ENCODE measurements around the gene RGPD8. TPM values are rescaled to one million over a fixed set of nuclear protein-coding genes. Genes with fewer than 3 reads are reported as not detected.

Gene RGPD8
- polyA plus RNA-seq, 1 of the 3 experiments (the other 2 are of a cell fraction): 0.76 TPM

DNA sequence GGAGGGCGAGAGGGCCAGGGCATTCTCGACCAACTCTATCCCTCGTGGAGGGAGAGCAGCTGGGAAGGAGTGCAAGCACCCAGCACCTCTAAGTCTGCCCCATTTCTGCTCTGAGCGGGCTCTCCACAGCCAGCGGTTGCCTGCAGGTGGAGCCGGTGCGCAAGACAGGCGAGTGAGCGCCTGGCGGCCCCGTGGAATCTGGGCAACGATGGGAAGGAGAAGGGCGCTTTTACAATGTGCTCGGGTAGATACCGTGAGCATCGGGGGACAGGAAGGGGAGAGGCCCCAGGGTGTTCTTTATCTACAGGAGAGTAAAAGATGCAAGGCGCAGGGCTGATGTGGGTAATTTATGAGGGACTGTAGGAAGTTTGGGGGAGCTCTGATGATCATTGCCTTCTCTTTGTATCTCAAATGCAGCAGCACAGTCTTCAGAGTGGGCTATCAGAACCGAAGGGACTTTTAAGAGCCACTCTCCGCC lies 47.6 kb upstream of the RGPD8 start:
- WGBS (ENCODE audit: low lambda C conversion rate): 1% methylated on average over 14 of the region's 19 CpGs
- POLR2A ChIA-PET: interaction anchor here (1.3 kb wide), 2 partner anchors 102 to 596 kb away, joined by 4 to 6 read pairs; no protein-coding TSS in a partner anchor
- Histone ChIP-seq H3K9me3 (no peaks in the 10 kb centered on the region), H2AFZ (ENCODE audit: low read depth) (peak overlapping the region; percentile 91), H3K9ac (peak overlapping the region; percentile 77), H3K27me3 (ENCODE audit: insufficient read depth) (no peaks in the 10 kb centered on the region), H3K79me2 (ENCODE audit: insufficient read depth) (peaks cover 38% of the 10 kb centered on the region), H3K4me3 (ENCODE audit: low read depth in 2 of 2, low read length in 1 of 2) (peak overlapping the region; percentile 81 to 89), H3K27ac (ENCODE audit: low read depth in 2 of 2, low read length in 1 of 2) (peak overlapping the region; percentile 75 to 90), H3K9me2 (no peaks in the 10 kb centered on the region), H3K4me1 (ENCODE audit: control insufficient read depth in 1 of 2, insufficient read depth in 2 of 2, low read depth in 1 of 2, low read length in 1 of 2) (peaks cover 13 to 17% of the 10 kb centered on the region in 2 experiments; a peak in 3 of 4 replicates), H4K20me1 (ENCODE audit: insufficient read depth) (peaks cover 4% of the 10 kb centered on the region; the same call in 1 of the 2 replicates), H3F3A (replicated peaks; ENCODE audit: insufficient read depth) (peaks cover 30% of the 10 kb centered on the region), H3K4me2 (peak overlapping the region; percentile 98), H3K36me3 (replicated peaks in 1 of 2; ENCODE audit: control insufficient read depth in 1 of 2, insufficient read depth in 2 of 2, low read length in 1 of 2) (peaks cover 3 to 6% of the 10 kb centered on the region in 2 experiments)
- TF ChIP-seq MEF2A (IDR thresholded peaks at IDR 0.05; ENCODE audit: borderline replicate concordance, low read depth) (no peak), NRF1 (IDR thresholded peaks at IDR 0.05; ENCODE audit: low read depth, low read length) (peak; percentile 25; the same call in 1 of the 2 replicates), GATA2 (CRISPR knock-in tag; IDR thresholded peaks at IDR 0.05) (peak; percentile 38; the same call in 1 of the 2 replicates), TEAD4 (IDR thresholded peaks at IDR 0.05; ENCODE audit: borderline replicate concordance, insufficient read depth) (no peak), RFX5 (IDR thresholded peaks at IDR 0.05; ENCODE audit: low read length) (no peak), EZH2phosphoT487 (IDR thresholded peaks at IDR 0.05; ENCODE audit: borderline replicate concordance, low read depth) (no peak), POLR2AphosphoS5 (IDR thresholded peaks at IDR 0.05; ENCODE audit: low read depth, low read length) (peak; percentile 26; the same call in 1 of the 2 replicates), RCOR1 (IDR thresholded peaks at IDR 0.05; ENCODE audit: low read length) (peak; percentile 18; the same call in 1 of the 2 replicates), SIN3A (IDR thresholded peaks at IDR 0.05; ENCODE audit: borderline replicate concordance, low read depth, low read length) (peak; percentile 59; the same call in 1 of the 2 replicates), TAF1 (IDR thresholded peaks at IDR 0.05; ENCODE audit: borderline replicate concordance, low read depth, low read length) (no peak; the same call in 1 of the 2 replicates), JUND (IDR thresholded peaks at IDR 0.05) (no peak), ZBTB33 (IDR thresholded peaks at IDR 0.05; ENCODE audit: borderline replicate concordance, low read depth) (no peak), RAD21 (IDR thresholded peaks at IDR 0.05; ENCODE audit: low read length) (peak; percentile 80), SMC3 (IDR thresholded peaks at IDR 0.05; ENCODE audit: low read depth, low read length) (peak; percentile 89), CHD2 (IDR thresholded peaks at IDR 0.05; ENCODE audit: low read length, partially characterized antibody) (peak; percentile 31)
- TF ChIP-seq, protein P1, sequence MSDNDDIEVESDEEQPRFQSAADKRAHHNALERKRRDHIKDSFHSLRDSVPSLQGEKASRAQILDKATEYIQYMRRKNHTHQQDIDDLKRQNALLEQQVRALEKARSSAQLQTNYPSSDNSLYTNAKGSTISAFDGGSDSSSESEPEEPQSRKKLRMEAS (IDR thresholded peaks at IDR 0.05; ENCODE audit: low read depth): peak; percentile 79
- TF ChIP-seq, protein P2, sequence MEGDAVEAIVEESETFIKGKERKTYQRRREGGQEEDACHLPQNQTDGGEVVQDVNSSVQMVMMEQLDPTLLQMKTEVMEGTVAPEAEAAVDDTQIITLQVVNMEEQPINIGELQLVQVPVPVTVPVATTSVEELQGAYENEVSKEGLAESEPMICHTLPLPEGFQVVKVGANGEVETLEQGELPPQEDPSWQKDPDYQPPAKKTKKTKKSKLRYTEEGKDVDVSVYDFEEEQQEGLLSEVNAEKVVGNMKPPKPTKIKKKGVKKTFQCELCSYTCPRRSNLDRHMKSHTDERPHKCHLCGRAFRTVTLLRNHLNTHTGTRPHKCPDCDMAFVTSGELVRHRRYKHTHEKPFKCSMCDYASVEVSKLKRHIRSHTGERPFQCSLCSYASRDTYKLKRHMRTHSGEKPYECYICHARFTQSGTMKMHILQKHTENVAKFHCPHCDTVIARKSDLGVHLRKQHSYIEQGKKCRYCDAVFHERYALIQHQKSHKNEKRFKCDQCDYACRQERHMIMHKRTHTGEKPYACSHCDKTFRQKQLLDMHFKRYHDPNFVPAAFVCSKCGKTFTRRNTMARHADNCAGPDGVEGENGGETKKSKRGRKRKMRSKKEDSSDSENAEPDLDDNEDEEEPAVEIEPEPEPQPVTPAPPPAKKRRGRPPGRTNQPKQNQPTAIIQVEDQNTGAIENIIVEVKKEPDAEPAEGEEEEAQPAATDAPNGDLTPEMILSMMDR (IDR thresholded peaks at IDR 0.05): peak; percentile 76
- DNase-seq: peak; percentile 89
- CTCF ChIA-PET: interaction anchor here (0.5 to 3.3 kb wide), 30 partner anchors 9 to 575 kb away, joined by 3 to 22 read pairs (median 4); partner anchors contain the start of genes CHCHD5, POLR1B and ZC3H8
